Esophagus squamous epithelium (tissue), 5 donors: ENCODE results near the gene LAPTM5. TPM values are rescaled to one million over a fixed set of nuclear protein-coding genes. Genes with fewer than 3 reads are reported as not detected.
A peak's percentile ranks its signal among the peaks of the same experiment; 100 is the strongest.

ENCODE experiments used
- DNase-seq: peaks from one replicate; lab custom pipeline; 2025; lab: John Stamatoyannopoulos, UW
- H3K27ac ChIP-seq, 4 donors: fragments of 200-600 bp; sonication (generic); one replicate each; pipeline ENCODE4 v1.5.1; 2016 to 2019; ENCODE audit warnings: mild to moderate bottlenecking in 1 of 4
- H3K27me3 ChIP-seq, 4 donors: fragments of 200-600 bp; sonication (generic); 1 replicate in 3 of 4; 2 replicates in 1 of 4; pipeline versions ENCODE4 v1.5.1 to v1.6.0; 2017 to 2021; ENCODE audit warnings: antibody characterized with exemption in 1 of 4
- H3K36me3 ChIP-seq, 3 donors: fragments of 200-600 bp; sonication (generic); one replicate each; pipeline ENCODE4 v1.5.1; 2016 to 2019
- H3K4me1 ChIP-seq, 3 donors: fragments of 200-600 bp; sonication (generic); one replicate each; pipeline ENCODE4 v1.5.1; 2017 to 2019
- H3K4me3 ChIP-seq, 4 donors: fragments of 200-600 bp; sonication (generic); 1 replicate in 3 of 4; 2 replicates in 1 of 4; pipeline ENCODE4 v1.5.1; 2016 to 2019; ENCODE audit warnings: mild to moderate bottlenecking in 2 of 4, moderate library complexity in 1 of 4
- H3K9me3 ChIP-seq, 3 donors: fragments of 200-600 bp; sonication (generic); one replicate each; pipeline ENCODE4 v1.5.1; 2016 to 2019
- POLR2A ChIP-seq, 4 donors: fragments of 450-650 bp; IDR thresholded peaks; one replicate each; pipeline ENCODE4 v1.6.1; 2017; ENCODE audit warnings: antibody characterized with exemption in 4 of 4, mild to moderate bottlenecking in 4 of 4, moderate library complexity in 3 of 4
- WGBS, 2 donors: methylation state at CpG; one replicate each; pipeline ENCODE4 v1.1.5; 2018; 5-methylcytosine and 5-hydroxymethylcytosine counted together
- intact Hi-C: fragments of 100-400 bp; cut with DNase I; formaldehyde crosslinking; loops from one replicate; pipeline ENCODE4 v1.15.0; 2022
- total RNA-seq, 4 donors: library from RNA; depleted of rRNA; stranded (reverse); fragments of >200 nt; gene quantifications; one replicate each; pipeline ENCODE4 v1.1.0, GENCODE V29; 2016
- TF ChIP-seq, protein P1 (sequence below), 6 experiments: fragments of 450-650 bp in 4 of 6; fragments of 200-600 bp in 2 of 6; sonication (generic) in 2 of 6; IDR thresholded peaks; one replicate each; pipeline ENCODE4 v1.5.1; 2016 to 2019; ENCODE audit warnings: antibody characterized with exemption in 6 of 6, mild to moderate bottlenecking in 4 of 6, moderate library complexity in 4 of 6
- donor health status: DM: yes; HTN: yes; CAD: no.

Gene LAPTM5
- total RNA-seq, 4 donors from 2014 or later: 6.3 to 53.4 (median 24.6) TPM

DNA sequence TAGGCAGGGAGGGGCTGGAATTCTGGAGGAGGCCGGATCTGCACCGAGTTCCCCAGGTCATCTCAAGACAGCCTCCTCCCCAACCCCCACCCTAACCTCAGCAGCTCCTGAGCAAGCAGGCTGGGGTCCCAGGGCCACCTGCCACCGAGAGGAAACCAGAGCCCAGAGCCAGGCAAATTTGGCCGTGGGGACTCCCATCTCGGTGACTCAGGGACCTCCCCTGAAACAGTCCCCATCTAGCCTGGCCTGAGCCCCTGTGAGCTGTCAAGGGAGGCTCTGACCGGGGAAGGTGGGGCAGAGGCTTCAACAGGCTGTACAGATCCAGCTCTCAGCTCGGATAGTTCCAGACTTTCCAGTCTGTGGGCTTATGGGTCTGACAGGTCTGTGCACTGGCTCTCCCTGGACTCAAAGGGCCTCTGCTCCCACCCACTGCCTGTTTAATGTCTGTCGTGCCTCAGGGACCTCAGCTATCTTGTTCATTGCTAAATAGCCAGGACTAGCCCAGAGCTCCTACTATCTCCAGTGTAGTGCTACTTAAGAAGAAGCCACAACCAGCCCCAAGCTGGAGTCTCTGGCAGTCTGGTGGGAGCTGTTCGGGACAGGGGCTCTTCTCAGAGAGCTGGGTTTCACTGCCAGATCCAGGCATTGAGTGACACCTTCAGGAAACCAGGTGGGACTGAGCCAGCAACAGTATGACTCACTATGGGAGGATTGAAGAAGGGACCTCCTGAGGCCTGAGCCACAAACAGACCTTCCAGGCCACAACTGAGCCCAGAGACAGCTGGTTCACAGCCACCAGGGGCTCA is 59.8 kb downstream of the LAPTM5 start:
- H3K36me3 ChIP-seq: no peaks in the 10 kb centered on the region
- no peak overlapping the region for H3K4me3 ChIP-seq
- intact Hi-C loops: no loop called here
- no peak for TF ChIP-seq POLR2A (IDR thresholded peaks at IDR 0.05)
- TF ChIP-seq, protein P1, sequence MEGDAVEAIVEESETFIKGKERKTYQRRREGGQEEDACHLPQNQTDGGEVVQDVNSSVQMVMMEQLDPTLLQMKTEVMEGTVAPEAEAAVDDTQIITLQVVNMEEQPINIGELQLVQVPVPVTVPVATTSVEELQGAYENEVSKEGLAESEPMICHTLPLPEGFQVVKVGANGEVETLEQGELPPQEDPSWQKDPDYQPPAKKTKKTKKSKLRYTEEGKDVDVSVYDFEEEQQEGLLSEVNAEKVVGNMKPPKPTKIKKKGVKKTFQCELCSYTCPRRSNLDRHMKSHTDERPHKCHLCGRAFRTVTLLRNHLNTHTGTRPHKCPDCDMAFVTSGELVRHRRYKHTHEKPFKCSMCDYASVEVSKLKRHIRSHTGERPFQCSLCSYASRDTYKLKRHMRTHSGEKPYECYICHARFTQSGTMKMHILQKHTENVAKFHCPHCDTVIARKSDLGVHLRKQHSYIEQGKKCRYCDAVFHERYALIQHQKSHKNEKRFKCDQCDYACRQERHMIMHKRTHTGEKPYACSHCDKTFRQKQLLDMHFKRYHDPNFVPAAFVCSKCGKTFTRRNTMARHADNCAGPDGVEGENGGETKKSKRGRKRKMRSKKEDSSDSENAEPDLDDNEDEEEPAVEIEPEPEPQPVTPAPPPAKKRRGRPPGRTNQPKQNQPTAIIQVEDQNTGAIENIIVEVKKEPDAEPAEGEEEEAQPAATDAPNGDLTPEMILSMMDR (IDR thresholded peaks at IDR 0.05): no peak
- no peaks in the 10 kb centered on the region for H3K9me3 ChIP-seq
- H3K27me3 ChIP-seq: peaks cover 0 to 18% (median 0%) of the 10 kb centered on the region in 4 donors
- DNase-seq: no peak
- 44 to 53% methylated on average over 2 to 8 of the region's 9 CpGs for WGBS, 2 donors
- peak overlapping the region in 3 of 4 donors; percentile 29 to 60 (median 30) for H3K27ac ChIP-seq
- H3K4me1 ChIP-seq: peaks cover 0 to 53% (median 23%) of the 10 kb centered on the region in 3 donors

DNA sequence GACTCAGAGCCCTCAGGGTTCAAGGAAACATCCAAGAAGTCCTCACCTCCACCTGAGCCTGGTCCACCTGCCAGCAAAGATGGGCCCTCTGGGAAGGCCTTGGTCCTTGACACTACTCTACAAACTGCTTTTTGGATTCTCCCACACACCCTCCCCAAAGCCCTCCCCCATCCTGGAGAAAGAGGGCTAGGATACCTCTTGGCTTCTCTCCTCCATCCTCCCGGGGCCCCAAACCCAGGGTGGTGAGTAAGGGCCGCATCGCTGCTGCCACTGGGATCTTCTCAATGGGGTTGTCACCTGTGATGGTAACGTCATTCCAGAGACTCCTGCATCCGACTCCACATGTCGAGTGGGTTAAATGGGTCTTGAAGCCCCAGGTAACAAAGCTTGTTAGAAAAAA is 60.7 kb downstream of the LAPTM5 start:
- Histone ChIP-seq H3K4me3 (no peak overlapping the region), H3K4me1 (peaks cover 0 to 53% (median 23%) of the 10 kb centered on the region in 3 donors), H3K27me3 (peaks cover 0 to 27% (median 0%) of the 10 kb centered on the region in 4 donors), H3K36me3 (no peaks in the 10 kb centered on the region), H3K27ac (peak overlapping the region in 1 of 4 donors; percentile 5), H3K9me3 (no peaks in the 10 kb centered on the region)
- no peak for TF ChIP-seq POLR2A (IDR thresholded peaks at IDR 0.05)
- TF ChIP-seq, protein P1 (IDR thresholded peaks at IDR 0.05): no peak
- intact Hi-C loops: no loop called here
- no peak for DNase-seq
- 92 to 100% methylated on average over 3 to 4 of the region's 6 CpGs for WGBS, 2 donors

DNA sequence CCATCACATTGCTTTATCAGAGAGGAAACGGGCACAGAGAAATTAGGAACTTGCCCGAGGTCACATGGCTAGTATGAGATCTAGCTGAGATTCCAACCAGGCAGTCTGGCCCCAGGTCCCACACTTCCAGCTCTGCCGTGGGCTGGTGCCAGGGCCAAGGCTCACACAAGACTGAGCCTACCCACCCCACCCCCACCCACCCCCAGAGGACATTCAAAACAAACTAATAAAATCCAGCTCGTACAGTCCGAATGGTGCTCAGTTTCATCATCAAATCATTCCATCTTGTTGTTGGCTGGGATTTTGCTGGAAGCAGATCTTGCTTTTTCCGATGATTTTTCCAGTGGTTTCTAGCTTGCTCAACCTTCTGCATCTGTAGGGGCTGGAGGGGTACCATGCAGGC is 62.1 kb downstream of the LAPTM5 start:
- peaks cover 0 to 37% (median 0%) of the 10 kb centered on the region in 4 donors for H3K27me3 ChIP-seq
- no peak for DNase-seq
- no peaks in the 10 kb centered on the region for H3K9me3 ChIP-seq
- H3K4me3 ChIP-seq: no peak overlapping the region
- peak overlapping the region in 2 of 4 donors; percentile 56 to 60 for H3K27ac ChIP-seq
- WGBS, 2 donors: 37 to 55% methylated on average over 5 to 6 of the region's 6 CpGs
- H3K4me1 ChIP-seq: peaks cover 0 to 39% (median 12%) of the 10 kb centered on the region in 3 donors
- no peak for TF ChIP-seq POLR2A (IDR thresholded peaks at IDR 0.05)
- TF ChIP-seq, protein P1 (IDR thresholded peaks at IDR 0.05): no peak
- H3K36me3 ChIP-seq: no peaks in the 10 kb centered on the region
- intact Hi-C loops: no loop called here

DNA sequence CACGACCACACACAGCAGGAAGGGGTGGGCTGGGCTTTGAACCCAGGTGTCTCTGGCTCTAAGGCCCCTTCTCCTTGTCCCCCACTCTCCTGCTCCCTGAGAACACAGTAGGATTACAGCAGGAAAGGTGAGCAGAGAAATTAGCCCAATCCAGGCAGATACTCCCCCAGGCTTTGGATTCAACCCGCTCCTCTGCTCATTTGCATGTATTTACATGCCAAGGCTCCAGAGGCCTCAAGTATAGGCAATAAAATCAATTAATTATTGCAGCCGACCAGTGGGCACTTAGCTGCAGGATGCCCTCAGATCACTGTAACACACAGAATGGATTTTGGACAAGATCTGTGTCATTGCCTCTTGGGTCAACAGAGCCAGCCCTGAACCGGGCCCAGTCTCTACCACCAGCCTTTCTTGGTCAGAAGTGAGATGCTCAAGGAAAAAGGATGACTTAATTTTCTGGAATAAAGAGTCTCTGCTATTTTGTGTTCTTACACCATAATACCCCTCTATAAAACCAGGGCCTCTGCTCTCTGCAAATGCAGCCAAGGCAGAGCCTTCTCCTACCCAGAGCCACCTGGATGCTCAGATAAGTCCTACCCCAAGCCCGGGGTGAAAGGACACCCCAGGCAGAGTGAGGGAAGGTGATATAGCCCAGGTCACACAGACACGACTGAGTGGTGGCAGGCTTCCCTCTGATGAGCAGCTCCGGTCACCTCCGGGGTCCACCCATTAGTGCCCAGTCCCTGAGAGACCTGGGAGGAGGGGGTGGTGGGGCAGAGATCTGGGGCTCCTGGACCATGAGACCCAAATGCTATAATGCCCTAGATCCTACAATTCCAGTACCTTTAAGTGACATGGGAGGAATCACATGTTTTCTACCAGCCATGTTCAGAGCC is 63.0 kb downstream of the LAPTM5 start:
- intact Hi-C loops: no loop called here
- H3K27ac ChIP-seq: peak overlapping the region in 2 of 4 donors; percentile 56 to 60

More for the DNA sequence above, 63.0 kb downstream of the LAPTM5 start:
- Histone ChIP-seq H3K9me3 (no peaks in the 10 kb centered on the region), H3K36me3 (no peaks in the 10 kb centered on the region), H3K27me3 (peaks cover 0 to 39% (median 0%) of the 10 kb centered on the region in 4 donors), H3K4me1 (peaks cover 0 to 42% (median 14%) of the 10 kb centered on the region in 3 donors), H3K4me3 (no peak overlapping the region)
- WGBS, 2 donors: 78 to 84% methylated on average over 2 to 5 of the region's 8 CpGs
- no peak for DNase-seq
- TF ChIP-seq, protein P1 (IDR thresholded peaks at IDR 0.05): no peak
- TF ChIP-seq POLR2A (IDR thresholded peaks at IDR 0.05): no peak
